IPS-18c (cell line): ENCODE results near the gene PPOX.

Source experiments
- H3K4me3 ChIP-seq: 2 replicates; pipeline ENCODE4 v1.7.0; 2013; ENCODE audit warnings: low read depth, mild to moderate bottlenecking, low read length, moderate library complexity; ENCODE audit not compliant: insufficient read depth
- H3K9me3 ChIP-seq: one replicate; pipeline ENCODE4 v1.6.1; 2013; ENCODE audit warnings: mild to moderate bottlenecking, low read length, moderate library complexity; ENCODE audit not compliant: control insufficient read depth, insufficient read depth

Gene PPOX

GRCh38 chr1:161188381-161188780, 22.2 kb downstream of the PPOX start:
- no peaks in the 10 kb centered on the region for H3K9me3 ChIP-seq
- no peak overlapping the region for H3K4me3 ChIP-seq

GRCh38 chr1:161189036-161189435, 22.8 kb downstream of the PPOX start:
- no peak overlapping the region for H3K4me3 ChIP-seq
- H3K9me3 ChIP-seq = no peaks in the 10 kb centered on the region

- Histone ChIP-seq H3K9me3 (no peaks in the 10 kb centered on the region), H3K4me3 (no peak overlapping the region)
Observed at GRCh38 chr1:161190962-161191521, 24.8 kb downstream of the PPOX start.

- Histone ChIP-seq H3K4me3 (no peak overlapping the region), H3K9me3 (no peaks in the 10 kb centered on the region)
Observed at GRCh38 chr1:161191971-161192370, 25.7 kb downstream of the PPOX start.

GRCh38 chr1:161192476-161193465, 26.5 kb downstream of the PPOX start:
- H3K9me3 ChIP-seq = no peaks in the 10 kb centered on the region
- H3K4me3 ChIP-seq = no peak overlapping the region

- Histone ChIP-seq H3K4me3 (no peak overlapping the region), H3K9me3 (no peaks in the 10 kb centered on the region)
Observed at GRCh38 chr1:161193561-161194235, 27.5 kb downstream of the PPOX start.

GRCh38 chr1:161195171-161195570, 28.9 kb downstream of the PPOX start:
- Histone ChIP-seq H3K9me3 (no peaks in the 10 kb centered on the region), H3K4me3 (no peak overlapping the region)

GRCh38 chr1:161196111-161196510, 29.9 kb downstream of the PPOX start:
- Histone ChIP-seq H3K9me3 (no peaks in the 10 kb centered on the region), H3K4me3 (no peak overlapping the region)

GRCh38 chr1:161196521-161197451, 30.6 kb downstream of the PPOX start:
- peak overlapping the region; percentile 45; the same call in 1 of the 2 replicates for H3K4me3 ChIP-seq
- H3K9me3 ChIP-seq = no peaks in the 10 kb centered on the region

GRCh38 chr1:161197560-161198193, 31.5 kb downstream of the PPOX start:
- Histone ChIP-seq H3K4me3 (peak overlapping the region; percentile 45), H3K9me3 (no peaks in the 10 kb centered on the region)

- H3K4me3 ChIP-seq = peak overlapping the region; percentile 45
- H3K9me3 ChIP-seq = no peaks in the 10 kb centered on the region
Observed at GRCh38 chr1:161198194-161198896, 32.1 kb downstream of the PPOX start.

- Histone ChIP-seq H3K9me3 (no peaks in the 10 kb centered on the region), H3K4me3 (peak within 1 kb of the TSS; percentile 45)
Observed at GRCh38 chr1:161198897-161199431, 32.7 kb downstream of the PPOX start, which contains the start of gene ADAMTS4. Gene ADAMTS4 (minus strand): TSS chr1:161199054. CDS start chr1:161198627, 427 bp downstream.

GRCh38 chr1:161199506-161200139, 33.4 kb downstream of the PPOX start:
- H3K9me3 ChIP-seq = no peaks in the 10 kb centered on the region
- H3K4me3 ChIP-seq = 0 out of 2 replicates have a peak overlapping the region, but pooled peaks have one; percentile 15

GRCh38 chr1:161200421-161200991, 34.3 kb downstream of the PPOX start:
- peak overlapping the region; percentile 26; the same call in 1 of the 2 replicates for H3K4me3 ChIP-seq
- H3K9me3 ChIP-seq = no peaks in the 10 kb centered on the region
